NCI-H2227 treated with DMSO at 0.1 percent for 48 hours (cell line): ENCODE data around the gene HIBCH.
"Not testable (repeated sequence)": the region's sequence is repeated elsewhere in the genome, so short reads cannot be mapped to it uniquely, and the experiment has no call there.

Experiments used
- DNase-seq: peaks from one replicate; lab custom pipeline; 2025; lab: John Stamatoyannopoulos, UW

HIBCH gene

GRCh38 chr2:190319555-190320498 lies at the start of gene HIBCH:
TSS of gene HIBCH (minus strand) at chr2:190319826. CDS start at chr2:190319750, 76 bp downstream.
- peak; percentile 100 for DNase-seq

GRCh38 chr2:190367091-190367490 lies 47.5 kb upstream of the HIBCH start:
- DNase-seq = no peak

GRCh38 chr2:190366248-190366753 lies 46.7 kb upstream of the HIBCH start:
- DNase-seq = no peak

GRCh38 chr2:190365499-190366204 lies 46.0 kb upstream of the HIBCH start:
- peak; percentile 34 for DNase-seq

- no peak for DNase-seq
Observed at GRCh38 chr2:190362894-190363293, 43.3 kb upstream of the HIBCH start.

GRCh38 chr2:190361572-190361971 lies 41.9 kb upstream of the HIBCH start:
- DNase-seq = no peak

- no peak for DNase-seq
Observed at GRCh38 chr2:190360965-190361364, 41.3 kb upstream of the HIBCH start.

GRCh38 chr2:190360561-190360960 lies 40.9 kb upstream of the HIBCH start:
- no peak for DNase-seq

- DNase-seq = not testable (repeated sequence)
Observed at GRCh38 chr2:190358655-190359448, 39.2 kb upstream of the HIBCH start.

- no peak for DNase-seq
Observed at GRCh38 chr2:190357600-190357999, 38.0 kb upstream of the HIBCH start.

- DNase-seq = peak; percentile 68
Observed at GRCh38 chr2:190355968-190356644, 36.5 kb upstream of the HIBCH start.

- no peak for DNase-seq
Observed at GRCh38 chr2:190354003-190354690, 34.5 kb upstream of the HIBCH start.

- no peak for DNase-seq
Observed at GRCh38 chr2:190353537-190353899, 33.9 kb upstream of the HIBCH start.

GRCh38 chr2:190352668-190353536 lies 33.3 kb upstream of the HIBCH start:
- DNase-seq = peak; percentile 53

- DNase-seq = no peak
Observed at GRCh38 chr2:190351955-190352354, 32.3 kb upstream of the HIBCH start.

GRCh38 chr2:190350371-190350770 lies 30.7 kb upstream of the HIBCH start:
- no peak for DNase-seq

GRCh38 chr2:190344276-190344827 lies 24.7 kb upstream of the HIBCH start:
- DNase-seq = no peak

- DNase-seq = peak; percentile 22
Observed at GRCh38 chr2:190343536-190344275, 24.1 kb upstream of the HIBCH start, which contains the start of gene INPP1. TSS of gene INPP1 (plus strand) at chr2:190343589. CDS start at chr2:190360103, 16,514 bp downstream.

- DNase-seq = no peak
Observed at GRCh38 chr2:190343089-190343535, 23.5 kb upstream of the HIBCH start.
